Neuronal stem cell (in vitro differentiated cells): Measurements from ENCODE around the gene MIOX.

Experiments
- DNase-seq: peaks from one replicate; pipeline ENCODE4 v3.0.0-alpha.2; 2013; ENCODE audit warnings: low spot score
- H2AFZ ChIP-seq: one replicate; pipeline ENCODE4 v1.6.1; 2013; ENCODE audit warnings: mild to moderate bottlenecking, low read length, inconsistent platforms
- H2AK5ac ChIP-seq: 2 replicates; pipeline ENCODE4 v1.6.1; 2013; ENCODE audit warnings: low read depth, mild to moderate bottlenecking, inconsistent platforms, low read length, moderate library complexity, mixed read lengths
- H2BK120ac ChIP-seq: 2 replicates; pipeline ENCODE4 v1.6.1; 2013; ENCODE audit warnings: low read depth, mild to moderate bottlenecking, inconsistent platforms, low read length, moderate library complexity, mixed read lengths
- H2BK12ac ChIP-seq: one replicate; pipeline ENCODE4 v1.6.1; 2013; ENCODE audit warnings: low read length, inconsistent platforms
- H2BK15ac ChIP-seq: 2 replicates; pipeline ENCODE4 v1.6.1; 2013; ENCODE audit warnings: mild to moderate bottlenecking, low read length, inconsistent platforms, mixed read lengths
- H2BK5ac ChIP-seq: one replicate; pipeline ENCODE4 v1.6.1; 2013; ENCODE audit warnings: inconsistent platforms, mild to moderate bottlenecking, low read length, moderate library complexity
- H3K14ac ChIP-seq: one replicate; pipeline ENCODE4 v1.6.1; 2013; ENCODE audit warnings: low read length, inconsistent platforms
- H3K18ac ChIP-seq: 2 replicates; pipeline ENCODE4 v1.6.1; 2013; ENCODE audit warnings: low read length, inconsistent platforms
- H3K23ac ChIP-seq: 2 replicates; pipeline ENCODE4 v1.6.1; 2013; ENCODE audit warnings: low read depth, mild to moderate bottlenecking, mixed read lengths, low read length, inconsistent platforms; ENCODE audit not compliant: poor library complexity
- H3K27ac ChIP-seq: replicated peaks from 3 replicates; pipeline ENCODE4 v1.5.1; 2013; ENCODE audit warnings: low read length, inconsistent platforms
- H3K27me3 ChIP-seq, 3 experiments: 2 replicates each; pipeline ENCODE4 v1.6.1; 2013; ENCODE audit warnings: low read length in 3 of 3, mild to moderate bottlenecking in 2 of 3, inconsistent platforms in 1 of 3, low read depth in 1 of 3, mixed read lengths in 1 of 3, moderate library complexity in 1 of 3; ENCODE audit not compliant: control insufficient read depth in 3 of 3, insufficient read depth in 3 of 3
- H3K36me3 ChIP-seq, 2 donors: replicated peaks in 1 of 2; 2 replicates each; pipeline ENCODE4 v1.6.1; 2013; ENCODE audit warnings: low read length in 2 of 2; ENCODE audit not compliant: control insufficient read depth in 2 of 2, insufficient read depth in 2 of 2
- H3K4ac ChIP-seq: 2 replicates; pipeline ENCODE4 v1.6.1; 2013; ENCODE audit warnings: inconsistent platforms, mild to moderate bottlenecking, low read length, moderate library complexity
- H3K4me1 ChIP-seq, 2 donors: 1 replicate in 1 of 2; 2 replicates in 1 of 2; pipeline ENCODE4 v1.6.1; 2013; ENCODE audit warnings: low read length in 2 of 2, low read depth in 1 of 2; ENCODE audit not compliant: control insufficient read depth in 2 of 2, insufficient read depth in 1 of 2
- H3K4me2 ChIP-seq: one replicate; pipeline ENCODE4 v1.6.1; 2013; ENCODE audit warnings: mild to moderate bottlenecking, low read length, inconsistent platforms; ENCODE audit not compliant: insufficient read depth, poor library complexity, severe bottlenecking
- H3K4me3 ChIP-seq, 2 donors: 2 replicates each; pipeline ENCODE4 v1.5.1; 2013; ENCODE audit warnings: low read length in 2 of 2, mild to moderate bottlenecking in 2 of 2, inconsistent platforms in 1 of 2, moderate library complexity in 1 of 2
- H3K79me1 ChIP-seq: one replicate; pipeline ENCODE4 v1.6.1; 2013; ENCODE audit warnings: low read depth, mild to moderate bottlenecking, inconsistent platforms, low read length, moderate library complexity
- H3K9ac ChIP-seq: one replicate; pipeline ENCODE4 v1.6.1; 2013; ENCODE audit warnings: mild to moderate bottlenecking, low read depth, low read length, inconsistent platforms; ENCODE audit not compliant: poor library complexity
- H3K9me3 ChIP-seq, 2 donors: replicated peaks in 1 of 2; 2 replicates each; pipeline versions ENCODE3 to v1.6.1; 2013; ENCODE audit warnings: low read length in 2 of 2, mild to moderate bottlenecking in 2 of 2, inconsistent platforms in 1 of 2, low read depth in 1 of 2, mixed read lengths in 1 of 2, moderate library complexity in 1 of 2; ENCODE audit not compliant: control insufficient read depth in 2 of 2, insufficient read depth in 1 of 2
- H4K8ac ChIP-seq: one replicate; pipeline ENCODE4 v1.6.1; 2013; ENCODE audit warnings: low read depth, mild to moderate bottlenecking, inconsistent platforms, low read length, moderate library complexity
- H4K91ac ChIP-seq: one replicate; pipeline ENCODE4 v1.6.1; 2013; ENCODE audit warnings: low read length, low read depth, mild to moderate bottlenecking, inconsistent platforms; ENCODE audit not compliant: poor library complexity
- WGBS, 2 donors: extraction: QIAGEN DNeasy Blood & Tissue Kit; methylation state at CpG; one replicate each; pipeline ENCODE4 v1.1.7; 2013; ENCODE audit warnings: missing lambda C conversion rate in 2 of 2, mixed read lengths in 1 of 2; ENCODE audit not compliant: insufficient read length in 2 of 2, insufficient replicate concordance in 1 of 2; ENCODE audit errors: extremely low coverage in 2 of 2; 5-methylcytosine and 5-hydroxymethylcytosine counted together

The MIOX gene

GRCh38 chr22:50505776-50506610 is 19.3 kb downstream of the MIOX start:
- H2BK5ac ChIP-seq: no peak overlapping the region
- no peaks in the 10 kb centered on the region for H3K9me3 ChIP-seq
- WGBS, 2 donors: no CpG with 5 or more reads among the region's 41 CpGs
- H3K36me3 ChIP-seq: peaks cover 16 to 42% of the 10 kb centered on the region in 2 donors
- H3K27me3 ChIP-seq: no peaks in the 10 kb centered on the region
- H3K4ac ChIP-seq: no peak overlapping the region
- no peak overlapping the region for H4K91ac ChIP-seq
- H2BK120ac ChIP-seq: no peak overlapping the region
- no peak overlapping the region for H2BK15ac ChIP-seq
- H3K79me1 ChIP-seq: peaks cover 18% of the 10 kb centered on the region
- no peak overlapping the region for H3K14ac ChIP-seq
- H3K27ac ChIP-seq: no peak overlapping the region
- peak overlapping the region; percentile 77 for H3K4me2 ChIP-seq
- peak overlapping the region; percentile 44 for H3K9ac ChIP-seq
- H2AFZ ChIP-seq: no peak overlapping the region
- no peak for DNase-seq
- H4K8ac ChIP-seq: no peak overlapping the region
- H2BK12ac ChIP-seq: no peak overlapping the region
- H3K18ac ChIP-seq: no peak overlapping the region
- H3K4me1 ChIP-seq: peaks cover 9 to 12% of the 10 kb centered on the region in 2 donors
- H3K4me3 ChIP-seq: peak overlapping the region in 1 of 2 donors; percentile 69
- H2AK5ac ChIP-seq: no peak overlapping the region
- H3K23ac ChIP-seq: peak overlapping the region; percentile 65

DNA sequence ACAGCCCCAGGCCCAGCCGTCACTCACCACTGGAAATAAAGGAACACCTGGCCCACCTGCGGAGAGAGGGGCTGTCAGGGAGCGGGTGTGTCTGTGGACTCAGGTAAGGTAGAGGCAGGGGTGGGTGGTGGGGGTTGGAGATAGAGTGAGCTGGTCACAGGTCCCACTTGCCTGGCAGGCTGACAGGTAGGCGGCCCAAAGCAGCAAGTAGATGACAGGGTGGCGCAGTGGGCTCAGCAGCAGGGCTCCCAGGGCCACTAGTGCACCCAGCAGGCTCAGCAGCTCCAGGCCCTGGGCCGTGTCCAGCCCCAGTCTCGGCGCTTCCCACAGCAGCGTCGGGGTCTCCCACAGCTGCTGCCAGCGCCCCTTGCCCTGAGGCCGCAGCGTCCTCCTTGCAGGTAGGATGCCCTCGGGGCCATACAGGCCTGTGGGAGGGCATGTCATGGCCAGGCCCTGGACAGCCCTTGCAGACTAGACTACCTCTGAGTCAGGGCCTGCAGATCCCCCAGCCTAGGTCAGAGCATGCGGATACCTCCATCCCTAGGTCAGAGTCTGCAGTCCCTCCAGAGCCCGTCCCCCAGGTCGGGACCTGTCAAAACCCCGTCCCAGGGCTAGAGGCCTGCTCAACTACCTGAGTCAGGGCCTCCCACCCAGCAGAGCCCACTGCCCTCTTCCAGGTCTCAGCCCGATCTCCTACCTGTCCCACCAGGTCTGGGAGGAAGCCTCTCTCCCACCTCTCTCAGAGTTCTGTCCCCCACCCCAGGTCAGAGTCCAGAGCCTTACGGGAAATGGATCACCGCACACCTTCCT is 20.2 kb downstream of the MIOX start:
- Histone ChIP-seq H3K14ac (peak overlapping the region; percentile 98), H3K79me1 (peaks cover 19% of the 10 kb centered on the region), H4K91ac (no peak overlapping the region), H3K36me3 (peaks cover 16 to 42% of the 10 kb centered on the region in 2 donors), H4K8ac (peak overlapping the region; percentile 48), H3K4ac (no peak overlapping the region), H2BK120ac (no peak overlapping the region), H3K23ac (peak overlapping the region; percentile 73), H3K9ac (peak overlapping the region; percentile 98), H2BK15ac (peak overlapping the region; percentile 3), H2AK5ac (peak overlapping the region; percentile 71), H3K18ac (peak overlapping the region; percentile 97), H2BK12ac (peak overlapping the region; percentile 73), H2BK5ac (peak overlapping the region; percentile 56), H3K9me3 (no peaks in the 10 kb centered on the region), H3K27me3 (no peaks in the 10 kb centered on the region), H2AFZ (peak overlapping the region; percentile 99), H3K27ac (no peak overlapping the region), H3K4me1 (peaks cover 9 to 12% of the 10 kb centered on the region in 2 donors), H3K4me2 (peak overlapping the region; percentile 77), H3K4me3 (peak overlapping the region; percentile 69 to 97)
- DNase-seq: no peak
- no CpG with 5 or more reads among the region's 21 CpGs for WGBS, 2 donors

DNA sequence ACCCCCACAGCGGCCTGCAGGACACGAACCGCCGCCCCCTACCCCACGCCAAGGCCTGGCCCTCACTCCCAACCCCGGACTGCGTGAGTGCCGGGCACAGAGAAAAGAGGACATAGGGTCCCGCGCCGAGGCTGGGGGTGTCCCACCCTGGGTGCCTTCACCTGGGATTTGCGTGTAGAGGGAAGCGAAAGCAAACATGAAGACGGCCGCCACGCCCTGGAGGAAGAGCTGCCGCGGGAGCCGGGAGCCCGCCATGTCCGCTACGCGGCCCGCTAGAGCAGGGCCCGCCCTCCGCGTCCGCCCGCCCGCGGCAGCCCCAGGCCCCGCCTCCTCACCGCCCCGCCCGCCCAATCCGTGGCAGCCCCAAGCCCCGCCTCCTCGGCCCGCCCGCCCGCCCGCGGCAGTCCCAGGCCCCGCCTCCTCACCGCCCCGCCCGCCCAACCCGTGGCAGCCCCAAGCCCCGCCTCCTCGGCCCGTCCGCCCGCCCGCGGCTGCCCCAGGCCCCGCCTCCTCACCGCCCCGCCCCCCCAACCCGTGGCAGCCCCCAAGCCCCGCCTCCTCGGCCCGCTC is 20.8 kb downstream of the MIOX start, which contains the start of gene LMF2:
TSS of gene LMF2 (minus strand) at position 282 of the 570 bp plus-strand sequence. CDS start at position 255, 27 bp downstream.
- H3K27ac ChIP-seq: peak within 1 kb of the TSS; percentile 69
- H2BK120ac ChIP-seq: no peak within 1 kb of the TSS
- H3K18ac ChIP-seq: peak within 1 kb of the TSS; percentile 100
- H3K4ac ChIP-seq: peak within 1 kb of the TSS; percentile 93
- peak within 1 kb of the TSS; percentile 97 to 98 for H3K4me3 ChIP-seq
- peaks cover 22% of the 10 kb centered on the region for H3K79me1 ChIP-seq
- no peaks in the 10 kb centered on the region for H3K9me3 ChIP-seq
- peak within 1 kb of the TSS; percentile 48 for H4K8ac ChIP-seq
- peaks cover 0 to 2% (median 0%) of the 10 kb centered on the region in 3 experiments for H3K27me3 ChIP-seq
- DNase-seq: no peak
- H2BK15ac ChIP-seq: peak within 1 kb of the TSS; percentile 3
- H3K23ac ChIP-seq: peak within 1 kb of the TSS; percentile 98
- H2BK5ac ChIP-seq: peak within 1 kb of the TSS; percentile 75
- H3K9ac ChIP-seq: peak within 1 kb of the TSS; percentile 100
- peak within 1 kb of the TSS; percentile 99 for H3K14ac ChIP-seq
- H2AFZ ChIP-seq: peak within 1 kb of the TSS; percentile 99
- peak within 1 kb of the TSS; percentile 94 for H2BK12ac ChIP-seq
- H2AK5ac ChIP-seq: peak within 1 kb of the TSS; percentile 71
- H3K4me2 ChIP-seq: peak within 1 kb of the TSS; percentile 77
- peaks cover 9 to 12% of the 10 kb centered on the region in 2 donors for H3K4me1 ChIP-seq
- peaks cover 20 to 44% of the 10 kb centered on the region in 2 donors for H3K36me3 ChIP-seq
- H4K91ac ChIP-seq: no peak within 1 kb of the TSS
- no CpG with 5 or more reads among the region's 62 CpGs for WGBS, 2 donors
